HG03378 (cell line): ENCODE data around the gene DSEL.

Source experiments
- ATAC-seq: cut with Tn5 transposase; IDR thresholded peaks from one replicate; pipeline ENCODE4 v1.9.1; 2021; ENCODE audit warnings: mild to moderate bottlenecking, moderate library complexity; ENCODE audit not compliant: unreplicated experiment

The DSEL gene

GRCh38 chr18:67504739-67505138 lies 11.8 kb downstream of the DSEL start:
- no peak for ATAC-seq

GRCh38 chr18:67500522-67501205 lies 15.9 kb downstream of the DSEL start:
- ATAC-seq = no peak

- no peak for ATAC-seq
These were observed 20.1 kb downstream of the DSEL start for GRCh38 chr18:67496469-67496868.

GRCh38 chr18:67486534-67486933 lies 30.0 kb downstream of the DSEL start:
- ATAC-seq = no peak

GRCh38 chr18:67485655-67486054 lies 30.9 kb downstream of the DSEL start:
- no peak for ATAC-seq

GRCh38 chr18:67484458-67484857 lies 32.1 kb downstream of the DSEL start:
- ATAC-seq = no peak

- ATAC-seq = no peak
These were observed 32.6 kb downstream of the DSEL start for GRCh38 chr18:67483952-67484351.

GRCh38 chr18:67483237-67483636 lies 33.3 kb downstream of the DSEL start:
- ATAC-seq = no peak

- ATAC-seq = no peak
These were observed 38.3 kb downstream of the DSEL start for GRCh38 chr18:67478249-67478648.

- no peak for ATAC-seq
These were observed 39.0 kb downstream of the DSEL start for GRCh38 chr18:67477522-67477921.

- ATAC-seq = no peak
These were observed 39.9 kb downstream of the DSEL start for GRCh38 chr18:67476585-67476984.

GRCh38 chr18:67475673-67476072 lies 40.8 kb downstream of the DSEL start:
- no peak for ATAC-seq

- ATAC-seq = no peak
These were observed 48.5 kb downstream of the DSEL start for GRCh38 chr18:67468038-67468437.

- no peak for ATAC-seq
These were observed 49.3 kb downstream of the DSEL start for GRCh38 chr18:67467188-67467587.

GRCh38 chr18:67464499-67464898 lies 52.0 kb downstream of the DSEL start:
- ATAC-seq = no peak

- ATAC-seq = no peak
These were observed 52.7 kb downstream of the DSEL start for GRCh38 chr18:67463829-67464228.

- ATAC-seq = no peak
These were observed 59.8 kb downstream of the DSEL start for GRCh38 chr18:67456711-67457110.
